ENCODE data around the gene FASTKD3. TPM values are rescaled to one million over a fixed set of nuclear protein-coding genes. Genes with fewer than 3 reads are reported as not detected.

Gene FASTKD3
- total and polyA plus RNA-seq, 2 of the 4 experiments (the other 2 are of a cell fraction) = 8.4 to 12.7 TPM

- peaks cover 1% of the 10 kb centered on the region; the same call in 1 of the 2 replicates for H3K36me3 ChIP-seq (ENCODE audit: control insufficient read depth, insufficient read depth, low read length)
- BruUV-seq (replicated peaks) = no TSS peak
Observed at GRCh38 chr5:7908317-7908716, 39.5 kb upstream of the FASTKD3 start.

More at GRCh38 chr5:7908317-7908716, 39.5 kb upstream of the FASTKD3 start:
- WGBS, 2 experiments (ENCODE audit: extremely low coverage in 2 of 2, insufficient read length in 1 of 2) = no CpG with 5 or more reads among the region's 1 CpG
- H3K18ac ChIP-seq (ENCODE audit: low read depth, low read length) = no peak overlapping the region
- no peak overlapping the region for H3K14ac ChIP-seq (replicated peaks; ENCODE audit: low read depth, low read length)
- CTCF ChIA-PET = no interaction called here
- in situ Hi-C loops (cut with MboI; ENCODE audit: low sequenced_read_pairs) = no loop called here
- no peak overlapping the region for H4K8ac ChIP-seq (ENCODE audit: low read depth in 2 of 2, low read length in 2 of 2)
- no peak overlapping the region for H3K27ac ChIP-seq (ENCODE audit: insufficient read depth, low read length)
- no peak overlapping the region for H3K9ac ChIP-seq (ENCODE audit: low read depth, low read length)
- no peak for TF ChIP-seq MAFK (IDR thresholded peaks at IDR 0.05; ENCODE audit: low read depth, low read length)
- H2AK9ac ChIP-seq (replicated peaks; ENCODE audit: low read depth, low read length, poor library complexity) = no peak overlapping the region
- no peak overlapping the region for H2BK20ac ChIP-seq (ENCODE audit: low read depth, low read length)
- H4K91ac ChIP-seq (ENCODE audit: insufficient read depth, low read depth, low read length) = no peak overlapping the region
- H4K20me1 ChIP-seq (ENCODE audit: insufficient read depth, low read length) = no peaks in the 10 kb centered on the region
- H4K5ac ChIP-seq (ENCODE audit: low read depth, low read length) = no peak overlapping the region
- no peak overlapping the region for H3K4ac ChIP-seq (ENCODE audit: low read depth, low read length)
- H3K56ac ChIP-seq (ENCODE audit: extremely low read depth, insufficient read depth, low read length) = no peak overlapping the region
- peaks cover 6% of the 10 kb centered on the region for H3K9me3 ChIP-seq (ENCODE audit: control insufficient read depth, insufficient read depth, low read length)
- dilution Hi-C loops (cut with HindIII; ENCODE audit: low sequenced_read_pairs, unreplicated experiment) = no loop called here
- no peak overlapping the region for H2AFZ ChIP-seq (replicated peaks; ENCODE audit: low read length, poor library complexity)
- no peak overlapping the region for H2BK15ac ChIP-seq (ENCODE audit: low read depth, low read length)
- no peak overlapping the region for H3K23ac ChIP-seq (ENCODE audit: low read depth, low read length)
- intact Hi-C loops (cut with micrococcal nuclease) = no loop called here
- H3K4me2 ChIP-seq (ENCODE audit: low read depth, low read length) = no peak overlapping the region
- no peaks in the 10 kb centered on the region for H3K27me3 ChIP-seq (ENCODE audit: control insufficient read depth, insufficient read depth, low read length)
- no peak overlapping the region for H2BK120ac ChIP-seq (ENCODE audit: low read depth, low read length)
- DNase-seq (no peak), ATAC-seq (ENCODE audit: low read depth) (no peak)
- H3K9me1 ChIP-seq (ENCODE audit: insufficient read depth, low read length) = no peaks in the 10 kb centered on the region
- no peak overlapping the region for H2BK5ac ChIP-seq (ENCODE audit: low read depth, low read length, poor library complexity, severe bottlenecking)
- H2AK5ac ChIP-seq (ENCODE audit: low read depth, low read length) = no peak overlapping the region
- H3K4me3 ChIP-seq (ENCODE audit: insufficient read depth, low read depth, low read length) = no peak overlapping the region
- POLR2A ChIA-PET (ENCODE audit: unreplicated experiment) = interaction anchor here (0.6 kb wide), 1 partner anchor 10 kb away, joined by 4 read pairs; no protein-coding TSS in a partner anchor
- H3K79me1 ChIP-seq (ENCODE audit: low read depth in 1 of 2, low read length in 2 of 2) = no peaks in the 10 kb centered on the region
- H3K4me1 ChIP-seq (ENCODE audit: control insufficient read depth, insufficient read depth, low read length) = peaks cover 6% of the 10 kb centered on the region

Measured in IMR-90 (cell line).